DMS153 treated with DMSO at 0.1 percent for 48 hours (cell line): ENCODE measurements around the gene MEX3C.

Source experiments
- DNase-seq: peaks from one replicate; lab custom pipeline; 2025; ENCODE audit not compliant: unreplicated experiment; lab: John Stamatoyannopoulos, UW

Gene MEX3C

DNA sequence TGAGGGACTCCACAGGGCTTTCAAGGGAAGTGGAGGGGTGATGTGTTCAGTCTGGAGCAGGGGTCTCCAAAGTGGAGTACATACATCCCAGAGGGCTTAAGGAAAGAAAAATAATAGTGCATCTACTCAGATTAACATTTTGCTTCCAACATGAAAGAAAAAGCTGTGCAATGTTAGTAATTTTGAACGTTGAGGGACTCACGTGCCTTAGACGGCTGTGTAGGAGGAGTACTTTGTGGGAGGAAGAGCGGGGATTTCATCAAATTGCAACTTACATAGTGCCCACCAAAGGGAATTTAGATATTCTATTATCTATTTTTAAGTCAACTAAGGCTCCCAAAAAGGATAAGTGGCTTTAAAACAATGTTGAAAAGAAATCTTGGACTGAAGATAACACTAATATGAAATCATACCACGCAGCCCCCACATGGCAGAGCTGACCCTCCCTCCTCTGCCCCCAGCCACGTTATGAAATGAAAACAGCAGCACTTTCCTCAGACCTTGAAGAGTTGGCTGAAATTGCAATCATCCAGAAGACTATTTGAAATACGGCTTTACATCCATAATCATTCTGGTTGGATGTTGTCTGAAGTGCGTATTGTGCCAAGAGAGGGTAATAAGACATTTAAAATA lies 42.9 kb downstream of the MEX3C start:
- DNase-seq = no peak

DNA sequence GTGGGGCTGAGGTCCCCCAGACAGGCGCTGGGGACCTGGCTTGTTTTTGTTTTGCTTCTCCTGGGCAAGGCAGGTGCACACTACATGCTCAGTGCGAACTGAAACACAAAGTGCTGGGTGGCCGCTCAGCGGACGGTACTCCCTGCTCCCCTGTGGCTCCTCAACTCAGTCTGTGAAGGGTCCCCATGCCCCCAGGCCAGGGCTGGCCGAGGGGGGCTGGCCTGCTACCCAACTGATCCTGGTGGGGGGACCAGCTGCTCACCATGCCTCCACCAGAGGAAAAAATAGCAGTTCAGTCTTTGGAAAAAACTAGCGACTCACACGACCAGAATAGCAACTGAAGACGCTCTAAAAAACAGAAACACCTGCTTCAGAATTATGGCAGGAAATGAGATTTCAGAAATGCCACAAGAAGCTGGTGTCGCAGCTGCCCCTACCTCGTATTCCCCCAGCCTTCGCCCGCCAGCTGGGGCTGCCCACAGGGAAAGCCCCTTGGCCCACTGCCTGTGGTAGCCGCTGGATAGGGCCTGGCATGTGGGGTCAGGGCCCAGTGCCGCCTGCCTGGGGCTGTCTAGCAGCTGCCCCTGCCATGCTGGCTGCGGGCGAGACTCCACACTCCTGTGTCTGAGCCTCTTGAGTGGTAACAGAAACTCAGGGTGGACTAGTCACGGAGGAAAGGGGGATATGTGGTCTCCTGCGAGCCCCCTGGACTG lies 43.7 kb downstream of the MEX3C start:
- no peak for DNase-seq

DNA sequence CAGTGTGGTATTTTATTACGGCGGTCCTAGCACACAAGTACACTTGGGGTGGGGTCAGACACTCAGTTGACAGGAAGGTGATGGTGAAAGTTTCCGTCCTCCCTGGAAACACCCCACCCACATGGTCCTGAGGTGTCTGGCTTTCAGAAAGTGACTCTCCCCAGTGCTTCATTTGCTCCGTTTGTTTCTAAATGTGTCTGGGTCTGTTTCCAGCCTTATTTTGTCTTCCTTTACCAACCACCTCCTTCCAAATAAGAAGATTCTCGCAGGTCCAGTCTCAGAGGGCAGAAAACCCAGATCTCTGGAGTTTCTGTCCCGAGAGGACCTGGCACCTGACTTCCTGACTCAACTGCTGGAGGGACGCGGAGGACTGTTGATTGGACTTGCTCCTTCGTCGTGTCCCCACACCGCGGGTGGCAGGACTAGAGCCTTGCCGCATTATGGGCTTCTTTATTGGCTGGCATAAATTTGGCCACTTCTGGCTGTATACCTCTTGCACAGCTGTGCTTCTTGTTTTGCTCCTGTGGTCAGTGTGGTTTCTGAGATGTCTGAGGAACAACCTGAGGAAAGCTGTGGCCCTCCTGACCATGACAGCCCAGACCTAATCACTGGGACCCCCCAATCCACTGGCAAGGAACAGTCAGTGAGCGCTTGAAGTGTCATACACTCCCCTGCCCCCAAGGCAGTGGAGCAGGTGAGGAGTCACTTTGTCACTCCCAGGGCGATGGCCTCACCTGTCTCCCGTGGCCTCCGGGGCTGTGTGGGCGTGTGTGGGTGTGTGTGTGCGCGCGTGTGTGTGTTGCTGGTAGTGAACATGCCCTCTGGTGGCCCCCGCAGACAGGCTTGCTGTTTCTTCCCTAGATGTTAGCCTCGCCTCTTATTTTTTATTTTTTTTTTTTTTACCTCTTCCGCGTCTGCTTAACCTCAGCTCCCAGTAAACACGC lies 45.6 kb downstream of the MEX3C start:
- DNase-seq = no peak

DNA sequence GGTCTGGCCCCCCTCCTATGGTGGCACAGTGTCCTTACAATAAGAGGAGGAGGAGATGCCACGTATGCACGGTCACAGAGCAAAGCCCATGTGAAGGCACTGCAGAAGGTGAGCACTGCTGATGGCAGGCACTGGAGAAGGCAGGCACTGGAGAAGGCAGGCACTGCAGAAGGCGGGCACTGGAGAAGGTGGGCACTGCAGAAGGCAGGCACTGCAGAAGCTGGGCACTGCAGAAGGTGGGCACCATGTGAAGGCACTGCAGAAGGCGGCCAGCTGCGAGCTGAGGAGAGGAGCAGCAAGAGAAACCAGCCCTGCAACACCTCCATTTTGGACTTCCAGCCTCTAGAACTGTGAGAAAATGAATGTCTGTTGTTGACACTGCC lies 46.3 kb downstream of the MEX3C start:
- no peak for DNase-seq

DNA sequence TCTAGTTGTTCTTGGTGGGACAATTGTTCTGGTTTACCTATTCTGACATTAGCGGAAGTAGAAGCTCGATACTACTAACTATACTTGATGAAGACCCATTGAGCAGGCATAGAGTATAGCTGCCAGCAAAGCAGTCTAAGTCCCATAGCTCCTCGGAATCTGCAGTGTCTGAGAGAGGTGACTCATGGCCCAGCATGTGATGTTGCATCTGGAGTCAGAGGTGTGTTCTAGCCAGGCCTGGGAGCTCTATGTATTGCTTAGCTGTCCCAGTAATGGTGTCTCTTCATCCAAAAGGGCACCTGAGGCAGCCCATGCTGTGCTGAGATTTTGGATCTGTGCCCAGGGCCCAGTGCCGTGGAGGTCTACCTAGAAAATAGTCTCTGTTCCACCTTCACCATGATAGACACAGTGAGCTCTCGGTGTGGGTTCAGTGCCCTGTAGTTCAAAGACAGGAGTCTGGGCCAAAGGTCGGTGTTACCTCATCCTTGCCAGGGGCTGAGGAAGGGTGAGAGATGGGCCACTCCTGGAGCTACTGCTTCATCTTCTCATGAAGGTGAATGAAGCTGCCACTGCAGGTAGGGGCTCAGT lies 47.3 kb downstream of the MEX3C start:
- no peak for DNase-seq

DNA sequence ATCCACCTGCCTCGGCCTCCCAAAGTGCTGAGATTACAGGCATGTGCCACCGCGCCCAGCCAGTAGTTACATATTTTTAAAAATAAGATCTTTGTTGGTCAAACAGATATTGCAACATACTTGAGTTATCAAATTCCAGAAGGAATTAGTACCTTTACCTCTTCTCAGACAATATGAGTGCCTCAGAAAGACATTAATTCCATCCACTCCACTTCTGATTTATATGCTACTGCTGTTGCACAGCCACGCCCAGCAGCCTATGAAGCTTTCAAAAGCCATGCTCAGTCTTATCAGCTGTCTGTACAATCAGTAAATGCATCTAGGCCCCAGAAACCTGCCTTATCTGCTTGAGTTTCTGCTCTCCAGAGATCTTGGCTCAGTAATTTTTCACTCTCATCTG lies 47.8 kb downstream of the MEX3C start:
- DNase-seq = no peak

DNA sequence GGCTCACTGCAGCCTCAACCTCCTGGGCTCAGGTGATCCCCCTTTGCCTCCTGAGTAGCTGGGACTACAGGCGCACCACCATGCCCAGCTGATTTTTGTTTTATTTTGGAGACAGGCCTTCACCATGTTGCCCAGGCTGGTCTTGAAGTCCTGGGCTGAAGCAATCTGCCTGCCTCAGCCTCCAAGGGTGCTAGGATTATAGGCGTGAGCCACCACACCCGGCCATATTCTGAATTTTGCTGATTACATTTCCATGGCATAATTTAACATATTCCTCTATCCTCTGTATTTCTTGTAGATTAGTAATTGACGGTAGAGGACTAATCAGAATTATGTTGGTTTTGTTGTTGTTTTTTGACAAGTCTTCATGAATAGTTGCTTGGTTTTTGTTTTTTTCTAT lies 50.6 kb downstream of the MEX3C start:
- no peak for DNase-seq

DNA sequence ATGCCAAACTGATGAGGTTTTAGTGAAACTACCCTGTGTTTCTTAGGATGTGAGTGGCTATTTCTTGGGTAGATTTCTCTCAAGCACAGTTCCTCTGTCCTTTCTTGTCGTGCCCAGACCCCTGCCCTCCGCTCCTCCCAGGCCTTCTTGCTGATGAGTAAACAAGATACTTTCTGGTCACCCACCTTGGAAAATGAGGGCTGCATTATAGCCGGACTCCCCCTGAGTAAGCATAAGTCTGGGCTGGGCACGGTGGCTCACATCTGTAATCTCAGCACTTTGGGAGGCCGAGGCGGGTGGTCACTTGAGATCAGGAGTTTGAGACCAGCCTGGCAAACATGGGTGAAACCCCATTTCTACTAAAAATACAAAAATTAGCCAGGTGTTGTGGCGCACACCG lies 58.5 kb downstream of the MEX3C start:
- no peak for DNase-seq

DNA sequence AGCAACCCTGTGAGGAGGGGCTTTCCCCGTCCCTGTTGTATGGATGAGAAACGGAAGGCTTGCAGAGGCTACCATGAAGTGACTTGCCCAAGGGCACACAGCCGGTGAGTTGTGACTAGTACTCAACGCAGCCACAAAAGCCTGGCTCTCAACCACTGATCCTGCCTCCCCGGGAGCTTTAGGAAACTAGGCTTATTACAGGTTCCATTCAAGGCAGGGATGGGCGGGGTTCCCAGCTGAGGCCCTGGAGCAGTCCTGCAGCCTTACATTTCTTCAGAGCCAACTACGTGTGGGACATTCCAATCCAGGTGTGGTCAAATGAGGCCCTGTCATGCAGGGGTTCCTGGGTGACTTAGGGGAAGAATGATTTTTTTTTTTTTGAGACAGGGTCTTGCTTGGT lies 59.6 kb downstream of the MEX3C start:
- DNase-seq = no peak

DNA sequence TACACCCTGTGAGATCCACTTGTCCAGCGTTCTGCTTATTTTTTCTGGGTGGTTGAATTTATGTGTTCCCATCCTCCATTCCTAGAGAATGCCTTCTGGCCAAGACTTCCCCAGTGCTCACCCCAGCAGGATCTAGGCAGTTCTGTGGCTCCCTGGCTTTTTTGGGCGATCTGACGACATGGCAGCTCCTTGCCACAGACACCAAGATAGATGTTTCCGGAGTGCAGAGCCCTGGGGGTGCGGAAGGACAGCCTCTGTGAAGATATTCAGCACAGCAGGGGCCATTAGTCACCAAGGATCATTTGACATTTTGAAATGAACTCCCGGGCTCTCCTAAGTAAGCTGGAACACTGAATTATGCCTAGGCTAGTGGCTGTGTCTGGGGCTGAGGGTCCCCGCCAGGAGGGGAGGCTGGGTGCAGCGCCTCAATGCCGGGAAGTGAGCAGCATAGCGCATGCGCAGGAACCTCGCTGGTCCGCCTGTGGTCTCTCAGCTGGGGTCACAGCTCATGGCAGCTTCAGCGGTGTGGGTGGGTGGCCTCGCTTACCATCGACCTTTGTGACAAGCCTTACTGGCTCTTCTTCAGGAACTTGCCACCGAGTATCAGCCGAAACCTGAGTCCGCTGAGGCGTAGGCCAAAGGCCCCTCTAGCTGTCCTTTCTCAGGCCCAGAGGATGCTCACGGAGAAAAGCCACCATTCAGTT lies 60.3 kb downstream of the MEX3C start:
- no peak for DNase-seq

DNA sequence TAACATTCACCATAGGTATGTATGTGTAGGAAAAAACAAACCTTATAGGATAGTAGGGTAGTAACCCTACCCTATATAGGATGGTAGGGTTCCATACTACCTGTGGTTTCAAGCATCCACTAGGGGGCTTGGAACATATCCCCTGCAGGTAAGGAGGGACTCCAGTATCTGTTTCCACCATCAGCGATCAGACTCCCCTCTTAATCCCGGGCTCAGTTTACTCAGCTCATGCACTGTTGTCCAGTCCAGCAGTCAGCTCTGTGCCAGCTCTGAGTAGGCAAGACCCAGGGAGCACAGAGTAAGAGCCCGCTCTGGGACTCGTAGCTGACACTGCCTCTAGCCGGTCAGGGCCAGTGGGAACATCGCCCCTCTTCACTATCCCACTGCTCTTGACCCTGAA lies 61.7 kb downstream of the MEX3C start:
- no peak for DNase-seq

DNA sequence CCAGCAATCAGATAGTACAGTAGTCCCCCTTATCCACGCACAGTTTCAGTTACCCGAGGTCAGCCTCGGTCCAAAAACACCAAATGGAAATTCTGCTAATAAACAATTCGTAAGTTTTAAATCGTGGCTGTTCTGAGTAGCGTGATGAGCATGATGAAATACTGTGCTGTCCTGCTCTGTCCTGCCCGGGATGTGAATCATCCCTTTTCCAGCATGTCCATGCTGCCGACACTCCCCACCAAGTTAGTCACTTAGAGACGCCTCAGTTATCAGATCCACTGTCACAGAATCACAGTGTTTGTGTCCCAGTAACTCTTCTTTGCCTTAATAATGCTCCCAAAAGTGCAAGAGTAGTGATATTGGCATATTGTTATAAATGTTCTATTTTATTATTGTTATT lies 62.1 kb downstream of the MEX3C start:
- DNase-seq = no peak

DNA sequence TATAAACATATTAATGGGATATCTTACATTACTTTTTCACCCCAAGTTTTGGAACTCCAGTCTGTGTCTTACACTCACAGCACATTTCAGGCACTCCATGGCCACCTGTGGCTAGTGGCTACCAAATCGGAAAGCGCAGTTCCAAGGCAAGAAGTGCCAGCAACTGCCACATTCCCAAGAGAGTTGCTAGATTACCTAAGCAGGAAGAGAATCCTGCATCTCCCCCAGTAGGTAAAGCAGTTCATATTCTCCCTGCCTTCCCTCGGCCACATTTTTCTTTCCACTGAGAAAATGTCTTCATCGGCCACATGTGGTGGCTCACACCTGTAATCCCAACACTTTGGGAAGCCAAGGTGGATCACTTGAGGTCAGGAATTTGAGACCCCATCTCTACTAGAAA lies 62.8 kb downstream of the MEX3C start:
- DNase-seq = no peak

DNA sequence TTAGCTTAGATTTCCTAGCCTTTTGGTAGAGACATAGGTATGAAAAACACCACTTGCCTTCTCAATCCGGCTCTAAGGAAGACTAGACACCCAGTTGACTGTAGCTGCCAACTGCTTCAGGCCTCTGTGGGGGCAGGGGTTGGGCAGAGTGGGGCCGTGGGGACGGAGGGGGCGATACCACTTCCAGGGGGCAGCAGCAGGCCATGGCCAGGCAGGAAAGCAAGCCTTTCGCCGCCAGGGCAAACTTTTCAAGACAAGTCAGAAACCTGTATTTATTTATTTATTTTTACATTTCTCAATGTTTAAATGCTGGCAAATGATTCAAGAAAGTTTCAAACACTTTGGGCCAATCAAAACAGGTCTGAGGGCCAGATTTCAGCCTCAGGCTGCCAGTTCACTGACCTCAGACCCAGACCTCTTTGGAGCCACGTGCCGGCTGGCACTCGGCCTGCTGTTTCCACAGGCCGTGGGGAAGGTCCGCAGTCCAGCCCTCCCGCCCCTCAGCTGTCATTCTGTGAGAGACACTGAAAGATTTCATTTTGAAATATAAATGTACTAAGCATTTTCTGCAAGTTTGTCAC lies 63.8 kb downstream of the MEX3C start:
- no peak for DNase-seq

DNA sequence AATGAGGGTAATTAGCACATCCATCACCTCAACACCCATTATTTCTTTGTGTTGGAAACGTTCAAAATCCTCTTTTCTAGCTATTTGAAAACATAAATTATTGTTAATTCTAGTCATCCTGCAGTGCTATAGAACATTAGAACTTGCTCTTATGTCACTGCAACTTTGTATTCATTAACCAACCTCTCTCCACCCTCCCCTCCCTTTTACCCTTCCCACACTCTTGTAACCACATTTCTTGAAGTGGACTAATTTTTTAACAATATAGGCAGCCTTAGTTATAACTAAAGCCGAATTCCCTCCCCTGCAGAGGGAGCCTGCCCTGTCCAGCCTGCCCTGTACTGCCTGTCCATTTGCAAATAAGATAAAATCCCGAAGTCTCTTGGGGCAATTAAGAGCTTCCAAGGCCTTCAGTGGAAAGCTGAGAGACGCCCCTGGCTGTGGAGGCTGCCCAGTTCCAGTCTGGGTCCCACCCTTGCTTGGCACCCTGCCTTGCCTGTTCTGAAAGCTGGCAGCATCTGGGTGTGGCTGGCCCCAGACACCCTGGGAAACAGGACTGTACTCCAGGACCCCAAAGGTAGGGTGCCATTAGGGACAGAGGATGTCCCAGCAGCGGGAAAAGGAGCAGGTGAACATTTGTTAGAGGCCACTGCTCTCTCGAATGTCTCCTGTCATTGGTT lies 65.1 kb downstream of the MEX3C start:
- no peak for DNase-seq

DNA sequence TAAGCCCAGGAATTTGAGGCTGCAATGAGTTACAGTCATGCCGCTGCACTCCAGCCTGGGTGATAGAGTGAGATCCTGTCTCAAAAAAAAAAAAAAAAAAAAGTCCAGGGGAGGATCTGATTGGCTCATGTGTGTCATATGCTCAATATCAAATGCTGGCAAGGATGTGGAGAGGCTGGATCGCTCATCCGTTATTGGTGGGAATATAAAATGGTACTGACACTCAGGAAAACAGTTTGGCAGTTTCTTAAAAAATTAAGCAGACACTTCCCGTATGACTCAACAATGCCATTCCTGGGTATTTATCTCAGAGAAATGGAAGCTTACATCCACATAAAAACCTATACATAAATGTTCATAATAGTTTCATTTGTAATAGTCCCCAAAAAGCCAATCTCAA lies 68.9 kb downstream of the MEX3C start:
- DNase-seq = no peak

DNA sequence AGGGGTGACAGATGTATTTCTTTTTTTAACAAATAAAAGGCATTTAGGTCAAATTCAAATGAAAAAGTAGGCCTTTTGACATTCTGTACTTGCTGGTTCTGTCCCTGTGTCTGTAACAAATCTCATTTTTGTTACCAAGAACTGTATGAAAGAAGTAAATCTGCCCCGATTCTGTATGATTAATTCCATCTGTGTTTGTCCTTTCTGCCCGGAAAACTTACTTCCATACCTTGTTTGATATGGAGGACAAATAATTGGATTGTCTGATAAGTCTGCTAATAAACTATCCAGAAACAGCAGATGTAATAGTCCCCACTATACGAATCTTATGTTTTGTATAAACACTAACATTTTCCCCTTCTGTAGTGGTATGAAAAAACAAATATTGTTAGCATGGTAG lies 69.8 kb downstream of the MEX3C start:
- no peak for DNase-seq

DNA sequence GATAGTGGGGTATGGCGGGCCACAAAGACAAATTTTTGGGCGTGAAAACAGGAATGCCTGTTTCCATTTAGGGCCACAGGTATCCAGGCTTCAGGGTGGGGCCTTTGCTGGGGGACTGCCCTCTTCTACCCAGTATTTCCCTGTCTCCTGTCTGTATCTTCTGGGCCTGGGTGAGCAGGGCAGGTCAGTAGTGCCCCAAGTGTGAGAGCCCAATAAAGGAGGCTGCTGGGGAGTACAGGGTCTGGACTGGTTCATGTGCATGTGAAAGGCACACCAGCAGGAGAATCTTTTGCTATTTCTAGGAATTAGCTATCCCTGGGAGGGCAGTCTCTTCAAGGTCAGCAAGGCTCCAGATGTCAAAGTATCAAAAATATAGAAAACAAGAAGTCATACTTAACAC lies 71.5 kb downstream of the MEX3C start:
- DNase-seq = no peak
